SK-N-MC (cell line): ENCODE data around the gene METRNL.
"Not testable (repeated sequence)": the region's sequence is repeated elsewhere in the genome, so short reads cannot be mapped to it uniquely, and the experiment has no call there.

ENCODE experiments used
- DNase-seq: peaks from one replicate; pipeline ENCODE4 v3.0.0-alpha.2; 2011; ENCODE audit warnings: low read depth, low spot score
- H3K27ac ChIP-seq: fragments of 200-600 bp; sonication (generic); 2 replicates; pipeline ENCODE4 v1.5.1; 2016; ENCODE audit warnings: mixed run types
- H3K36me3 ChIP-seq: fragments of 200-600 bp; sonication (generic); 2 replicates; pipeline ENCODE4 v1.6.1; 2017; ENCODE audit warnings: antibody characterized with exemption, low read length, mixed read lengths; ENCODE audit not compliant: insufficient read depth
- H3K4me3 ChIP-seq: fragments of 200-600 bp; sonication (generic); 2 replicates; pipeline ENCODE4 v1.5.1; 2016
- H3K9ac ChIP-seq: fragments of 200-600 bp; sonication (generic); 2 replicates; pipeline ENCODE4 v1.8.0; 2017; ENCODE audit warnings: mixed run types, mixed read lengths; ENCODE audit not compliant: insufficient read length
- H3K9me3 ChIP-seq: fragments of 200-600 bp; sonication (generic); 2 replicates; pipeline ENCODE4 v1.6.1; 2017; ENCODE audit warnings: low read depth, mild to moderate bottlenecking, antibody characterized with exemption, low read length, moderate library complexity, mixed read lengths
- EZH2 ChIP-seq: fragments of 200-600 bp; sonication (generic); IDR thresholded peaks from one replicate; pipeline ENCODE4 v1.6.1; 2017; ENCODE audit warnings: antibody characterized with exemption
- FOXP2 ChIP-seq: optimal IDR thresholded peaks from 2 replicates; pipeline ENCODE3; 2011; ENCODE audit warnings: mild to moderate bottlenecking, moderate library complexity; ENCODE audit not compliant: insufficient read depth; ENCODE audit errors: extremely low read length, control extremely low read depth
- POLR2AphosphoS5 ChIP-seq: IDR thresholded peaks from 2 replicates; pipeline ENCODE4 v1.6.1; 2012; ENCODE audit warnings: mild to moderate bottlenecking, low read depth, low read length, borderline replicate concordance

The METRNL gene

DNA sequence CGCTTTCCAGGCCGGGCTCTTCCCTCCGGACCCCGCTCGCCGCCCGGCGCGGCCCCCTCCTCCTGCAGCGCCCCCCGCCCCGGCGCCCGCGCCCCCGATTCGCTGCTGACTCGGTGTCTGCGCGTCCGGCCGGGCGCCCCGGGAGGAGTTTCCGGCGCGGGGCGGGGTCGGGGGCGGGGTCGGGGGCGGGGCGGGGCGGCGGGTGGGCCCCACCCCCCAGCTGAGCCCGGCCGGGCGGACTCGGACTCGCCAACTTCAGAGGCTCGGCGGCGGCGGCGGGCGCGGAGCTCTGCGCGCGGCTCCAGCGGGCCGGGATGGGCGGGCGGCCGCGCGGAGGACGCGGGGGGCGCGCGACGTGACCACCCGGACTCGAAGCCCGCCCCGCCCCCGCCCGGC is at the start of gene METRNL:
TSS of gene METRNL (plus strand) at position 258 of the 396 bp plus-strand sequence. CDS start 207 bp downstream, outside the sequence.
- TF ChIP-seq POLR2AphosphoS5 (no peak), FOXP2 (no peak), EZH2 (no peak)
- peak within 1 kb of the TSS; percentile 68 for H3K9ac ChIP-seq
- H3K36me3 ChIP-seq = no peaks in the 10 kb centered on the region
- no peak for DNase-seq
- peak within 1 kb of the TSS; percentile 81 for H3K4me3 ChIP-seq
- no peak within 1 kb of the TSS for H3K27ac ChIP-seq
- no peaks in the 10 kb centered on the region for H3K9me3 ChIP-seq

GRCh38 chr17:83030432-83030831 is 49.0 kb upstream of the METRNL start:
- Histone ChIP-seq H3K9ac (no peak overlapping the region), H3K27ac (no peak overlapping the region), H3K9me3 (no peaks in the 10 kb centered on the region), H3K36me3 (peaks cover 7% of the 10 kb centered on the region; the same call in 1 of the 2 replicates), H3K4me3 (no peak overlapping the region)
- no peak for TF ChIP-seq EZH2
- TF ChIP-seq POLR2AphosphoS5 = no peak
- no peak for TF ChIP-seq FOXP2
- no peak for DNase-seq

GRCh38 chr17:83031321-83031945 is 48.0 kb upstream of the METRNL start:
- no peak for DNase-seq
- peaks cover 7% of the 10 kb centered on the region; the same call in 1 of the 2 replicates for H3K36me3 ChIP-seq
- TF ChIP-seq FOXP2 (no peak), POLR2AphosphoS5 (no peak), EZH2 (no peak)
- no peak overlapping the region for H3K4me3 ChIP-seq
- no peak overlapping the region for H3K27ac ChIP-seq
- H3K9me3 ChIP-seq = no peaks in the 10 kb centered on the region
- no peak overlapping the region for H3K9ac ChIP-seq

DNA sequence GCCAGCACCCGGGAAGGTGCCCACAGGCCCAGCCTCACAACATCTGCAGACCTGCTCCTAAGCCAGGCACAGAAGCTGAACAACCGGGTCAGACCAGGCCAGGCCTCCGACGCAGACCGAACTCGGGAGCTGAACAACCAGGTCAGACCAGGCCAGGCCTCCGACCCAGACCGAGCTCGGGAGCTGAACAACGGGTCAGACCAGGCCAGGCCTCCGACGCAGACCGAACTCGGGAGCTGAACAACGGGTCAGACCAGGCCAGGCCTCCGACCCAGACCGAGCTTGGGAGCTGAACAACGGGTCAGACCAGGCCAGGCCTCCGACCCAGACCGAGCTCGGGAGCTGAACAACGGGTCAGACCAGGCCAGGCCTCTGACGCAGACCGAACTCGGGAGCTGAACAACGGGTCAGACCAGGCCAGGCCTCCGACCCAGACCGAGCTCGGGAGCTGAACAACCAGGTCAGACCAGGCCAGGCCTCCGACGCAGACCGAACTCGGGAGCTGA is 47.4 kb upstream of the METRNL start:
- H3K36me3 ChIP-seq, DNase-seq, H3K4me3 ChIP-seq, H3K9me3 ChIP-seq, H3K9ac ChIP-seq, H3K27ac ChIP-seq: not testable (repeated sequence)

- H3K9ac ChIP-seq = no peak overlapping the region
- H3K27ac ChIP-seq = no peak overlapping the region
- no peaks in the 10 kb centered on the region for H3K9me3 ChIP-seq
- no peak for DNase-seq
- no peak overlapping the region for H3K4me3 ChIP-seq
- TF ChIP-seq FOXP2 (no peak), EZH2 (no peak), POLR2AphosphoS5 (no peak)
- H3K36me3 ChIP-seq = peaks cover 7% of the 10 kb centered on the region; the same call in 1 of the 2 replicates
These were observed 46.6 kb upstream of the METRNL start for GRCh38 chr17:83032781-83033180.

- no peaks in the 10 kb centered on the region for H3K9me3 ChIP-seq
- peaks cover 7% of the 10 kb centered on the region; the same call in 1 of the 2 replicates for H3K36me3 ChIP-seq
- no peak for TF ChIP-seq FOXP2
- no peak for TF ChIP-seq EZH2
- TF ChIP-seq POLR2AphosphoS5 = no peak
- H3K9ac ChIP-seq = no peak overlapping the region
- H3K4me3 ChIP-seq = no peak overlapping the region
- DNase-seq = no peak
- H3K27ac ChIP-seq = no peak overlapping the region
These were observed 44.9 kb upstream of the METRNL start for GRCh38 chr17:83034525-83034924.

- no peak for TF ChIP-seq POLR2AphosphoS5
- no peak for TF ChIP-seq EZH2
- TF ChIP-seq FOXP2 = no peak
- DNase-seq = no peak
- Histone ChIP-seq H3K4me3 (no peak overlapping the region), H3K9ac (no peak overlapping the region), H3K9me3 (no peaks in the 10 kb centered on the region), H3K36me3 (peaks cover 7% of the 10 kb centered on the region; the same call in 1 of the 2 replicates), H3K27ac (no peak overlapping the region)
These were observed 43.7 kb upstream of the METRNL start for GRCh38 chr17:83035722-83036121.

DNA sequence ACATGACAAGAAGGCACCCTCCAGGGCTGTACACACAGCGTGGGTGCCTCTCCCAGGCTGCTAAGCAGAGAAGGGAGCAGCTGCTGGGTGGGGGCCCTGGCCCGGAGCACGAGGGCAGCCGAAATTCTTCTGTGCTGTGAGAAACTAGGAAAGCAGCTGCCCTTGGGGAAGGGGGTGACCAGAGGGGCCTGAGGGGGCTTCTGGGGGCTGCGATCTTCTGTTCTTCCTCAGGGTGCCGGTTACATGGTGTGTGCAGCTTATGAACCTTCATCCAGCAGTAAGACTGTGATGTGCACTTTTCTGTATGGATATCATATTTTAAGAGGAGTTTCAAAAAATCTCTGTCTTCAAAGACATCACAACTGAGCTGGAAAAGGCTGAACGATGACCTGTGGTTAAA is 43.2 kb upstream of the METRNL start:
- Histone ChIP-seq H3K27ac (no peak overlapping the region), H3K9me3 (no peaks in the 10 kb centered on the region), H3K4me3 (no peak overlapping the region), H3K36me3 (peaks cover 7% of the 10 kb centered on the region; the same call in 1 of the 2 replicates), H3K9ac (no peak overlapping the region)
- TF ChIP-seq POLR2AphosphoS5 = no peak
- no peak for DNase-seq

GRCh38 chr17:83036666-83037065 is 42.7 kb upstream of the METRNL start:
- Histone ChIP-seq H3K9me3 (peaks cover 3% of the 10 kb centered on the region; the same call in 1 of the 2 replicates), H3K9ac (no peak overlapping the region), H3K4me3 (no peak overlapping the region), H3K27ac (no peak overlapping the region), H3K36me3 (peaks cover 7% of the 10 kb centered on the region; the same call in 1 of the 2 replicates)
- no peak for DNase-seq
- TF ChIP-seq FOXP2 = no peak
- TF ChIP-seq EZH2 = no peak
- no peak for TF ChIP-seq POLR2AphosphoS5
